ENCODE data around the gene UBQLN4. TPM values are rescaled to one million over a fixed set of nuclear protein-coding genes. Genes with fewer than 3 reads are reported as not detected.
A peak's percentile ranks its signal among the peaks of the same experiment; 100 is the strongest.

The UBQLN4 gene
- total RNA-seq, 2 donors from 2014 or later, result 14.6 to 25.9 TPM

- H3K9me3 ChIP-seq, result no peaks in the 10 kb centered on the region
- H3K4me1 ChIP-seq, result peaks cover 0 to 14% of the 10 kb centered on the region in 2 donors
- H3K36me3 ChIP-seq, result no peaks in the 10 kb centered on the region
- H3K27ac ChIP-seq, result no peak overlapping the region
- H3K27me3 ChIP-seq, result no peaks in the 10 kb centered on the region
- no peak overlapping the region for H3K4me3 ChIP-seq
- TF ChIP-seq CTCF (IDR thresholded peaks at IDR 0.05), result no peak
- no peak for DNase-seq (ENCODE audit: low spot score)
Measured at GRCh38 chr1:156001021-156001661, 52.5 kb downstream of the UBQLN4 start.

- no peak overlapping the region for H3K27ac ChIP-seq
- DNase-seq (ENCODE audit: low spot score), result no peak
- no peaks in the 10 kb centered on the region for H3K27me3 ChIP-seq
- H3K4me1 ChIP-seq, result peaks cover 0 to 20% of the 10 kb centered on the region in 2 donors
- H3K9me3 ChIP-seq, result no peaks in the 10 kb centered on the region
- no peak overlapping the region for H3K4me3 ChIP-seq
- no peaks in the 10 kb centered on the region for H3K36me3 ChIP-seq
- TF ChIP-seq CTCF (IDR thresholded peaks at IDR 0.05), result no peak
Measured at GRCh38 chr1:155999964-156000363, 53.6 kb downstream of the UBQLN4 start.

- H3K4me1 ChIP-seq, result peaks cover 0 to 12% of the 10 kb centered on the region in 2 donors
- H3K9me3 ChIP-seq, result no peaks in the 10 kb centered on the region
- H3K27ac ChIP-seq, result no peak overlapping the region
- no peaks in the 10 kb centered on the region for H3K36me3 ChIP-seq
- TF ChIP-seq CTCF (IDR thresholded peaks at IDR 0.05), result no peak
- H3K4me3 ChIP-seq, result no peak overlapping the region
- no peak for DNase-seq (ENCODE audit: low spot score)
- H3K27me3 ChIP-seq, result no peaks in the 10 kb centered on the region
Measured at GRCh38 chr1:155996166-155996565, 57.4 kb downstream of the UBQLN4 start.

- DNase-seq (ENCODE audit: low spot score), result no peak
- peaks cover 0 to 22% of the 10 kb centered on the region in 2 donors for H3K4me1 ChIP-seq
- H3K9me3 ChIP-seq, result no peaks in the 10 kb centered on the region
- no peak overlapping the region for H3K4me3 ChIP-seq
- no peak overlapping the region for H3K27ac ChIP-seq
- no peaks in the 10 kb centered on the region for H3K27me3 ChIP-seq
- no peaks in the 10 kb centered on the region for H3K36me3 ChIP-seq
- TF ChIP-seq CTCF (IDR thresholded peaks at IDR 0.05), result no peak
Measured at GRCh38 chr1:155993595-155993994, 60.0 kb downstream of the UBQLN4 start.

- Histone ChIP-seq H3K36me3 (no peaks in the 10 kb centered on the region), H3K4me1 (peaks cover 0 to 14% of the 10 kb centered on the region in 2 donors), H3K4me3 (no peak overlapping the region), H3K27ac (peak overlapping the region in 1 of 2 donors; percentile 66), H3K9me3 (no peaks in the 10 kb centered on the region), H3K27me3 (no peaks in the 10 kb centered on the region)
- no peak for TF ChIP-seq CTCF (IDR thresholded peaks at IDR 0.05)
- DNase-seq (ENCODE audit: low spot score), result no peak
Measured at GRCh38 chr1:155990005-155990739, 63.4 kb downstream of the UBQLN4 start.
